GM23338 (cell line): Measurements from ENCODE around the gene SEC16A. TPM values are rescaled to one million over a fixed set of nuclear protein-coding genes. Genes with fewer than 3 reads are reported as not detected.

Experiments used
- ATAC-seq: fragments of 200-7000 bp; cut with Tn5 transposase; 3 replicates; pipeline ENCODE4 v1.9.1; 2020
- DNase-seq: peaks from one replicate; pipeline ENCODE4 v3.0.0-alpha.2; 2015; ENCODE audit warnings: low spot score
- H2AFZ ChIP-seq: fragments of 200-600 bp; sonication (generic); 2 replicates; pipeline ENCODE4 v1.8.0; 2016; ENCODE audit warnings: antibody characterized with exemption, mild to moderate bottlenecking, moderate library complexity
- H3F3A ChIP-seq: fragments of 200-600 bp; sonication (generic); replicated peaks from 2 replicates; pipeline ENCODE4 v1.8.0; 2017; ENCODE audit warnings: antibody characterized with exemption, mixed run types, low read depth
- H3K27ac ChIP-seq: fragments of 200-600 bp; sonication (generic); 2 replicates; pipeline ENCODE4 v1.6.1; 2016; ENCODE audit warnings: low read depth
- H3K27me3 ChIP-seq: fragments of 200-600 bp; sonication (generic); 2 replicates; pipeline ENCODE4 v1.8.0; 2016; ENCODE audit warnings: mild to moderate bottlenecking, mixed run types, moderate library complexity; ENCODE audit not compliant: insufficient read depth
- H3K36me3 ChIP-seq: fragments of 200-600 bp; sonication (generic); 2 replicates; pipeline ENCODE4 v1.8.0; 2016; ENCODE audit warnings: mild to moderate bottlenecking; ENCODE audit not compliant: insufficient read depth
- H3K4me1 ChIP-seq: fragments of 200-600 bp; sonication (generic); 2 replicates; pipeline ENCODE4 v1.8.0; 2016; ENCODE audit warnings: mild to moderate bottlenecking, moderate library complexity; ENCODE audit not compliant: insufficient read depth
- H3K4me2 ChIP-seq: fragments of 200-600 bp; sonication (generic); 2 replicates; pipeline ENCODE4 v1.7.1; 2017; ENCODE audit warnings: mixed run types
- H3K4me3 ChIP-seq: fragments of 200-600 bp; sonication (generic); 2 replicates; pipeline ENCODE4 v1.6.1; 2016; ENCODE audit warnings: mixed run types
- H3K79me2 ChIP-seq: fragments of 200-600 bp; sonication (generic); replicated peaks from 2 replicates; pipeline ENCODE4 v1.8.0; 2017; ENCODE audit warnings: mild to moderate bottlenecking; ENCODE audit not compliant: insufficient read depth
- H3K9me2 ChIP-seq: fragments of 200-600 bp; sonication (generic); 2 replicates; pipeline ENCODE4 v1.8.0; 2017; ENCODE audit not compliant: insufficient read depth
- H4K20me1 ChIP-seq: fragments of 200-600 bp; sonication (generic); replicated peaks from 2 replicates; pipeline ENCODE4 v1.8.0; 2017; ENCODE audit warnings: mild to moderate bottlenecking; ENCODE audit not compliant: insufficient read depth
- H3K27ac Mint-ChIP-seq: 2 replicates; pipeline ENCODE4 v1.8.0; 2020; ENCODE audit warnings: inconsistent platforms, mild to moderate bottlenecking, moderate library complexity, mixed read lengths
- H3K27me3 Mint-ChIP-seq: 3 replicates; pipeline ENCODE4 v1.8.0; 2022; ENCODE audit warnings: low read depth, mild to moderate bottlenecking, moderate library complexity, mixed read lengths, inconsistent platforms; ENCODE audit not compliant: insufficient read depth, poor library complexity
- H3K36me3 Mint-ChIP-seq: 3 replicates; pipeline ENCODE4 v1.8.0; 2021; ENCODE audit warnings: low read depth, mild to moderate bottlenecking, inconsistent platforms, moderate library complexity, mixed read lengths
- H3K4me1 Mint-ChIP-seq: 3 replicates; pipeline ENCODE4 v1.8.0; 2020; ENCODE audit warnings: mild to moderate bottlenecking, inconsistent platforms, mixed read lengths
- H3K4me3 Mint-ChIP-seq: 3 replicates; pipeline ENCODE4 v1.8.0; 2021; ENCODE audit warnings: moderate library complexity, mild to moderate bottlenecking, inconsistent platforms, mixed read lengths
- H3K9me3 Mint-ChIP-seq: 3 replicates; pipeline ENCODE4 v1.8.0; 2020; ENCODE audit warnings: moderate library complexity, mild to moderate bottlenecking, inconsistent platforms, mixed read lengths
- EZH2phosphoT487 ChIP-seq: fragments of 200-600 bp; sonication (generic); IDR thresholded peaks from one replicate; pipeline ENCODE4 v1.8.1; 2018; ENCODE audit warnings: antibody characterized with exemption; ENCODE audit not compliant: unreplicated experiment
- JUNB ChIP-seq: IDR thresholded peaks from one replicate; pipeline ENCODE4 v1.6.1; 2016; ENCODE audit warnings: antibody characterized with exemption; ENCODE audit not compliant: unreplicated experiment
- NANOG ChIP-seq: IDR thresholded peaks from 2 replicates; pipeline ENCODE4 v1.6.1; 2016; ENCODE audit warnings: antibody characterized with exemption, borderline replicate concordance
- POLR2AphosphoS5 ChIP-seq: IDR thresholded peaks from 2 replicates; pipeline ENCODE4 v1.6.1; 2016; ENCODE audit warnings: antibody characterized with exemption, low read depth
- REST ChIP-seq: IDR thresholded peaks from one replicate; pipeline ENCODE4 v1.6.1; 2018; ENCODE audit warnings: antibody characterized with exemption; ENCODE audit not compliant: unreplicated experiment
- ZNF462 ChIP-seq: fragments of 250-450 bp; sonication (Bioruptor Pico); IDR thresholded peaks from 2 replicates; pipeline ENCODE4 v1.5.0; 2020; ENCODE audit warnings: mild to moderate bottlenecking, moderate library complexity
- polyA plus RNA-seq: library from polyadenylated mRNA; unstranded; fragments of >200 nt; fragmentation: Nextera tagmentation; extraction: Ambion mirVana; gene quantifications from 2 replicates; pipeline ENCODE4 v1.2.1, GENCODE V29; 2016
- total RNA-seq: library from RNA; depleted of rRNA; stranded (reverse); fragments of >200 nt; shearing (Covaris generic); gene quantifications from 2 replicates; pipeline ENCODE4 v1.2.3, GENCODE V29; 2014
- TF ChIP-seq, protein P1 (sequence below), 2 experiments: fragments of 200-600 bp in 1 of 2; sonication (generic) in 1 of 2; conservative IDR thresholded peaks; 2 replicates each; pipeline versions ENCODE4 v1.5.1 to v1.6.1; 2016 to 2017; ENCODE audit warnings: antibody characterized with exemption in 2 of 2, low read depth in 2 of 2, mild to moderate bottlenecking in 2 of 2, moderate library complexity in 1 of 2

The SEC16A gene
- total and polyA plus RNA-seq, 2 experiments from 2014 or later = 34.0 to 59.2 TPM

- TF ChIP-seq ZNF462 (CRISPR knock-in tag) (no peak), JUNB (no peak)
Observed at GRCh38 chr9:136431782-136432350, 51.0 kb downstream of the SEC16A start (continued).

DNA sequence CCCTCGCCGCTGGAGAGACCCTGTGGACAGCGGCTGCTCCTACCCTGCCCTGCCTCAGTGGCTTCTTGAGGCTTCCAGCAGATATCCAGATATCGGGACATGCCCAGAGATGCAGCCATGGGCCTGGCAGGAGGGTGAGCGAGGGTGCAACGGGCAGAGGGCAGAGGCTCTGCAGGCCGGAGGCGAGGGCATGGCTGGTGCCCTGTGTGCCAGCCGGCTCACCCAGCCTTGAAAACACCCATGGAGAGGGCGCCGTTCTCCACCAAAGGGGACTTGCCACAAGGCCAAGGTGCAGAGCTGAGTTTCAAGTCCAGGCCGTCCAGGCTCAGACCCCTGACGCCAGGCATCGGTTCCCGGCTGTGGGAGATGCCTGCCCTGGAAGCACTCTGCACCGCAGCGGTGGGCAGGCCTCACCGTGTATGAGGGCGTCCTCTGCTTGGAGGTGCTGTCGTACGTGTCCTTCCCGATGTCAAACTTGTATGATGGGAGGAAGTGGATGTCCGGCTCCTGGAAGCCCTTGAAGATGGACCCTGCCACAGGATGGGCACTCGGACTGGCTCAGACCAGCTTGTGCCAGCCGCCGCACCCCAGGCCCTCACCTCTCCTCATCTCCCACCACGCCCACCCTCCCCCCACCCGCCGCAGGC is 52.1 kb downstream of the SEC16A start:
- ATAC-seq = no peak
- DNase-seq = no peak
- no peaks in the 10 kb centered on the region for H3K9me3 Mint-ChIP-seq

More for the DNA sequence above, 52.1 kb downstream of the SEC16A start:
- no peak overlapping the region for H3K27ac ChIP-seq
- no peaks in the 10 kb centered on the region for H3K9me2 ChIP-seq
- no peak overlapping the region for H3K4me3 ChIP-seq
- no peak overlapping the region for H2AFZ ChIP-seq
- no peaks in the 10 kb centered on the region for H3F3A ChIP-seq
- peaks cover 5% of the 10 kb centered on the region for H3K27me3 Mint-ChIP-seq
- H3K4me3 Mint-ChIP-seq = no peak overlapping the region
- TF ChIP-seq, protein P1, sequence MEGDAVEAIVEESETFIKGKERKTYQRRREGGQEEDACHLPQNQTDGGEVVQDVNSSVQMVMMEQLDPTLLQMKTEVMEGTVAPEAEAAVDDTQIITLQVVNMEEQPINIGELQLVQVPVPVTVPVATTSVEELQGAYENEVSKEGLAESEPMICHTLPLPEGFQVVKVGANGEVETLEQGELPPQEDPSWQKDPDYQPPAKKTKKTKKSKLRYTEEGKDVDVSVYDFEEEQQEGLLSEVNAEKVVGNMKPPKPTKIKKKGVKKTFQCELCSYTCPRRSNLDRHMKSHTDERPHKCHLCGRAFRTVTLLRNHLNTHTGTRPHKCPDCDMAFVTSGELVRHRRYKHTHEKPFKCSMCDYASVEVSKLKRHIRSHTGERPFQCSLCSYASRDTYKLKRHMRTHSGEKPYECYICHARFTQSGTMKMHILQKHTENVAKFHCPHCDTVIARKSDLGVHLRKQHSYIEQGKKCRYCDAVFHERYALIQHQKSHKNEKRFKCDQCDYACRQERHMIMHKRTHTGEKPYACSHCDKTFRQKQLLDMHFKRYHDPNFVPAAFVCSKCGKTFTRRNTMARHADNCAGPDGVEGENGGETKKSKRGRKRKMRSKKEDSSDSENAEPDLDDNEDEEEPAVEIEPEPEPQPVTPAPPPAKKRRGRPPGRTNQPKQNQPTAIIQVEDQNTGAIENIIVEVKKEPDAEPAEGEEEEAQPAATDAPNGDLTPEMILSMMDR (conservative IDR thresholded peaks at IDR 0.05; ENCODE audit: low read depth in 2 of 2) = no peak
- TF ChIP-seq REST = no peak
- TF ChIP-seq POLR2AphosphoS5 = no peak
- no peak for TF ChIP-seq EZH2phosphoT487
- no peak for TF ChIP-seq NANOG
- H3K79me2 ChIP-seq = peaks cover 3% of the 10 kb centered on the region; the same call in 1 of the 2 replicates
- H3K4me2 ChIP-seq = no peak overlapping the region
- no peaks in the 10 kb centered on the region for H3K36me3 ChIP-seq
- H3K27me3 ChIP-seq = no peaks in the 10 kb centered on the region
- no peaks in the 10 kb centered on the region for H3K4me1 Mint-ChIP-seq
- no peaks in the 10 kb centered on the region; the same call in 1 of the 2 replicates for H4K20me1 ChIP-seq
- peaks cover 12% of the 10 kb centered on the region; the same call in 2 of the 3 replicates for H3K36me3 Mint-ChIP-seq
- H3K27ac Mint-ChIP-seq = no peak overlapping the region
- H3K4me1 ChIP-seq = no peaks in the 10 kb centered on the region
